ENCODE data around the gene DCHS2.

DCHS2 gene

GRCh38 chr4:154491341-154492271 is at the start of gene DCHS2:
Gene DCHS2 (minus strand): TSS chr4:154491799. CDS start chr4:154491355, 444 bp downstream.
- H3K27ac ChIP-seq (ENCODE audit: low read depth, low read length) = no peak within 1 kb of the TSS

GRCh38 chr4:154534296-154534695 is 42.7 kb upstream of the DCHS2 start:
- H3K79me2 ChIP-seq (ENCODE audit: control insufficient read depth, insufficient read depth, low read length, unreplicated experiment) = no peaks in the 10 kb centered on the region
- H3K36me3 ChIP-seq (ENCODE audit: insufficient read depth, low read length) = peaks cover 20% of the 10 kb centered on the region
- no peak overlapping the region for H3K4me3 ChIP-seq (ENCODE audit: low read depth, low read length)
- H3K27ac ChIP-seq (ENCODE audit: low read depth, low read length) = no peak overlapping the region
- no peaks in the 10 kb centered on the region for H3K27me3 ChIP-seq (ENCODE audit: insufficient read depth, low read length)
- H2AFZ ChIP-seq (ENCODE audit: low read length, unreplicated experiment) = no peak overlapping the region
- no peaks in the 10 kb centered on the region for H3K4me1 ChIP-seq (ENCODE audit: control insufficient read depth, insufficient read depth, low read length, unreplicated experiment)

More at GRCh38 chr4:154491341-154492271, at the start of gene DCHS2:
- Histone ChIP-seq H3K27me3 (ENCODE audit: insufficient read depth, low read length) (peaks cover 95% of the 10 kb centered on the region), H3K79me2 (ENCODE audit: control insufficient read depth, insufficient read depth, low read length, unreplicated experiment) (no peaks in the 10 kb centered on the region), H3K4me3 (ENCODE audit: low read depth, low read length) (peak within 1 kb of the TSS; percentile 63), H3K36me3 (ENCODE audit: insufficient read depth, low read length) (no peaks in the 10 kb centered on the region), H2AFZ (ENCODE audit: low read length, unreplicated experiment) (no peak within 1 kb of the TSS), H3K4me1 (ENCODE audit: control insufficient read depth, insufficient read depth, low read length, unreplicated experiment) (peaks cover 4% of the 10 kb centered on the region)

GRCh38 chr4:154529728-154530519 is 38.3 kb upstream of the DCHS2 start:
- Histone ChIP-seq H2AFZ (ENCODE audit: low read length, unreplicated experiment) (no peak overlapping the region), H3K27me3 (ENCODE audit: insufficient read depth, low read length) (peaks cover 4% of the 10 kb centered on the region; the same call in 1 of the 2 replicates), H3K27ac (ENCODE audit: low read depth, low read length) (no peak overlapping the region), H3K36me3 (ENCODE audit: insufficient read depth, low read length) (no peaks in the 10 kb centered on the region), H3K79me2 (ENCODE audit: control insufficient read depth, insufficient read depth, low read length, unreplicated experiment) (no peaks in the 10 kb centered on the region), H3K4me1 (ENCODE audit: control insufficient read depth, insufficient read depth, low read length, unreplicated experiment) (no peaks in the 10 kb centered on the region), H3K4me3 (ENCODE audit: low read depth, low read length) (no peak overlapping the region)

- no peak overlapping the region for H3K27ac ChIP-seq (ENCODE audit: low read depth, low read length)
- peaks cover 14% of the 10 kb centered on the region; the same call in 1 of the 2 replicates for H3K27me3 ChIP-seq (ENCODE audit: insufficient read depth, low read length)
- H3K36me3 ChIP-seq (ENCODE audit: insufficient read depth, low read length) = no peaks in the 10 kb centered on the region
- no peaks in the 10 kb centered on the region for H3K79me2 ChIP-seq (ENCODE audit: control insufficient read depth, insufficient read depth, low read length, unreplicated experiment)
- H3K4me1 ChIP-seq (ENCODE audit: control insufficient read depth, insufficient read depth, low read length, unreplicated experiment) = no peaks in the 10 kb centered on the region
- H3K4me3 ChIP-seq (ENCODE audit: low read depth, low read length) = no peak overlapping the region
- no peak overlapping the region for H2AFZ ChIP-seq (ENCODE audit: low read length, unreplicated experiment)
Observed at GRCh38 chr4:154528869-154529268, 37.3 kb upstream of the DCHS2 start.

GRCh38 chr4:154527308-154527707 is 35.7 kb upstream of the DCHS2 start:
- Histone ChIP-seq H3K27ac (ENCODE audit: low read depth, low read length) (no peak overlapping the region), H2AFZ (ENCODE audit: low read length, unreplicated experiment) (no peak overlapping the region), H3K27me3 (ENCODE audit: insufficient read depth, low read length) (peaks cover 25% of the 10 kb centered on the region; the same call in 1 of the 2 replicates), H3K36me3 (ENCODE audit: insufficient read depth, low read length) (no peaks in the 10 kb centered on the region), H3K4me1 (ENCODE audit: control insufficient read depth, insufficient read depth, low read length, unreplicated experiment) (no peaks in the 10 kb centered on the region), H3K4me3 (ENCODE audit: low read depth, low read length) (no peak overlapping the region), H3K79me2 (ENCODE audit: control insufficient read depth, insufficient read depth, low read length, unreplicated experiment) (no peaks in the 10 kb centered on the region)

- Histone ChIP-seq H3K36me3 (ENCODE audit: insufficient read depth, low read length) (no peaks in the 10 kb centered on the region), H3K27ac (ENCODE audit: low read depth, low read length) (no peak overlapping the region), H3K4me1 (ENCODE audit: control insufficient read depth, insufficient read depth, low read length, unreplicated experiment) (no peaks in the 10 kb centered on the region), H3K4me3 (ENCODE audit: low read depth, low read length) (no peak overlapping the region), H2AFZ (ENCODE audit: low read length, unreplicated experiment) (no peak overlapping the region), H3K79me2 (ENCODE audit: control insufficient read depth, insufficient read depth, low read length, unreplicated experiment) (no peaks in the 10 kb centered on the region), H3K27me3 (ENCODE audit: insufficient read depth, low read length) (peaks cover 36% of the 10 kb centered on the region)
Observed at GRCh38 chr4:154526151-154526550, 34.6 kb upstream of the DCHS2 start.

GRCh38 chr4:154521607-154522006 is 30.0 kb upstream of the DCHS2 start:
- no peak overlapping the region for H3K27ac ChIP-seq (ENCODE audit: low read depth, low read length)
- no peak overlapping the region for H2AFZ ChIP-seq (ENCODE audit: low read length, unreplicated experiment)
- no peaks in the 10 kb centered on the region for H3K4me1 ChIP-seq (ENCODE audit: control insufficient read depth, insufficient read depth, low read length, unreplicated experiment)
- peaks cover 76% of the 10 kb centered on the region for H3K27me3 ChIP-seq (ENCODE audit: insufficient read depth, low read length)
- no peaks in the 10 kb centered on the region for H3K36me3 ChIP-seq (ENCODE audit: insufficient read depth, low read length)
- no peaks in the 10 kb centered on the region for H3K79me2 ChIP-seq (ENCODE audit: control insufficient read depth, insufficient read depth, low read length, unreplicated experiment)
- no peak overlapping the region for H3K4me3 ChIP-seq (ENCODE audit: low read depth, low read length)

GRCh38 chr4:154519214-154519613 is 27.6 kb upstream of the DCHS2 start:
- H3K27ac ChIP-seq (ENCODE audit: low read depth, low read length) = no peak overlapping the region
- no peak overlapping the region for H3K4me3 ChIP-seq (ENCODE audit: low read depth, low read length)
- H3K27me3 ChIP-seq (ENCODE audit: insufficient read depth, low read length) = peaks cover 89% of the 10 kb centered on the region
- H2AFZ ChIP-seq (ENCODE audit: low read length, unreplicated experiment) = no peak overlapping the region
- H3K36me3 ChIP-seq (ENCODE audit: insufficient read depth, low read length) = no peaks in the 10 kb centered on the region
- H3K4me1 ChIP-seq (ENCODE audit: control insufficient read depth, insufficient read depth, low read length, unreplicated experiment) = no peaks in the 10 kb centered on the region
- H3K79me2 ChIP-seq (ENCODE audit: control insufficient read depth, insufficient read depth, low read length, unreplicated experiment) = no peaks in the 10 kb centered on the region

- H2AFZ ChIP-seq (ENCODE audit: low read length, unreplicated experiment) = no peak overlapping the region
Observed at GRCh38 chr4:154517591-154517990, 26.0 kb upstream of the DCHS2 start.

GRCh38 chr4:154516318-154517029 is 24.9 kb upstream of the DCHS2 start:
- H2AFZ ChIP-seq (ENCODE audit: low read length, unreplicated experiment) = no peak overlapping the region
- H3K27ac ChIP-seq (ENCODE audit: low read depth, low read length) = no peak overlapping the region
- H3K27me3 ChIP-seq (ENCODE audit: insufficient read depth, low read length) = peaks cover 91% of the 10 kb centered on the region
- H3K4me3 ChIP-seq (ENCODE audit: low read depth, low read length) = no peak overlapping the region
- no peaks in the 10 kb centered on the region for H3K36me3 ChIP-seq (ENCODE audit: insufficient read depth, low read length)
- no peaks in the 10 kb centered on the region for H3K79me2 ChIP-seq (ENCODE audit: control insufficient read depth, insufficient read depth, low read length, unreplicated experiment)
- no peaks in the 10 kb centered on the region for H3K4me1 ChIP-seq (ENCODE audit: control insufficient read depth, insufficient read depth, low read length, unreplicated experiment)

More at GRCh38 chr4:154517591-154517990, 26.0 kb upstream of the DCHS2 start:
- H3K27ac ChIP-seq (ENCODE audit: low read depth, low read length) = no peak overlapping the region
- no peaks in the 10 kb centered on the region for H3K4me1 ChIP-seq (ENCODE audit: control insufficient read depth, insufficient read depth, low read length, unreplicated experiment)
- no peaks in the 10 kb centered on the region for H3K36me3 ChIP-seq (ENCODE audit: insufficient read depth, low read length)
- peaks cover 91% of the 10 kb centered on the region for H3K27me3 ChIP-seq (ENCODE audit: insufficient read depth, low read length)
- no peaks in the 10 kb centered on the region for H3K79me2 ChIP-seq (ENCODE audit: control insufficient read depth, insufficient read depth, low read length, unreplicated experiment)
- H3K4me3 ChIP-seq (ENCODE audit: low read depth, low read length) = no peak overlapping the region

Data from ACC112 (cell line).